ENCODE data around the gene DCTN5. TPM values are rescaled to one million over a fixed set of nuclear protein-coding genes. Genes with fewer than 3 reads are reported as not detected.

The DCTN5 gene
- total and polyA plus RNA-seq, 2 of the 13 experiments (the other 11 are each of a cell fraction or from before 2014, with no cell fraction given) = 105 to 207 TPM

- 0 out of 2 replicates have a peak, but pooled peaks have one; percentile 19 for TF ChIP-seq ZMYM3 (CRISPR knock-in tag; IDR thresholded peaks at IDR 0.05)
- no peak for TF ChIP-seq AKAP8 (CRISPR knock-in tag; IDR thresholded peaks at IDR 0.05)
- no peak for TF ChIP-seq HOMEZ (CRISPR knock-in tag; IDR thresholded peaks at IDR 0.05; ENCODE audit: low read depth)
- TF ChIP-seq ZBTB3 (CRISPR knock-in tag; IDR thresholded peaks at IDR 0.05; ENCODE audit: borderline replicate concordance, low read depth) = no peak
- peak; percentile 86 for TF ChIP-seq ZBTB38 (CRISPR knock-in tag; IDR thresholded peaks at IDR 0.05)
- TF ChIP-seq ZNF740 (CRISPR knock-in tag; IDR thresholded peaks at IDR 0.05) = 0 out of 2 replicates have a peak, but pooled peaks have one; percentile 29
- 0 out of 2 replicates have a peak, but pooled peaks have one; percentile 30 for TF ChIP-seq TFDP2 (CRISPR knock-in tag; IDR thresholded peaks at IDR 0.05)
- no peak for TF ChIP-seq PHF5A (CRISPR knock-in tag; IDR thresholded peaks at IDR 0.05; ENCODE audit: low read depth, unreplicated experiment)
- TF ChIP-seq HNF4A (CRISPR knock-in tag; IDR thresholded peaks at IDR 0.05) = peak; percentile 57
- no peak for TF ChIP-seq WIZ (CRISPR knock-in tag; IDR thresholded peaks at IDR 0.05)
- peak; percentile 13; the same call in 1 of the 2 replicates for TF ChIP-seq EEA1 (CRISPR knock-in tag; IDR thresholded peaks at IDR 0.05; ENCODE audit: borderline replicate concordance)
- TF ChIP-seq HNF4G (IDR thresholded peaks at IDR 0.05; ENCODE audit: borderline replicate concordance, low read depth, low read length) = peak; percentile 36; the same call in 1 of the 2 replicates
- no peak for TF ChIP-seq HNF4G (CRISPR knock-in tag; IDR thresholded peaks at IDR 0.05; ENCODE audit: borderline replicate concordance, low read depth)
- no peak for TF ChIP-seq IRF1 (CRISPR knock-in tag; IDR thresholded peaks at IDR 0.05; ENCODE audit: low read depth)
- no peak for TF ChIP-seq PHF8 (CRISPR knock-in tag; IDR thresholded peaks at IDR 0.05)
- peak; percentile 47; the same call in 1 of the 2 replicates for TF ChIP-seq TGIF2 (CRISPR knock-in tag; IDR thresholded peaks at IDR 0.05)
- no peak for TF ChIP-seq TCF7L2 (IDR thresholded peaks at IDR 0.05; ENCODE audit: low read depth, low read length)
- no peak for TF ChIP-seq ZNF280B (CRISPR knock-in tag; IDR thresholded peaks at IDR 0.05; ENCODE audit: borderline replicate concordance)
- TF ChIP-seq KDM3A (CRISPR knock-in tag; IDR thresholded peaks at IDR 0.05; ENCODE audit: low read depth) = no peak
- TF ChIP-seq PTBP1 (IDR thresholded peaks at IDR 0.05; ENCODE audit: low read depth, low read length, poor library complexity, severe bottlenecking) = no peak
- TF ChIP-seq PITX1 (CRISPR knock-in tag; IDR thresholded peaks at IDR 0.05) = 0 out of 2 replicates have a peak, but pooled peaks have one; percentile 15
- no peak for TF ChIP-seq JUND (CRISPR knock-in tag; IDR thresholded peaks at IDR 0.05)
- no peak for TF ChIP-seq YEATS2 (CRISPR knock-in tag; IDR thresholded peaks at IDR 0.05; ENCODE audit: borderline replicate concordance)
- TF ChIP-seq KDM2A (CRISPR knock-in tag; IDR thresholded peaks at IDR 0.05; ENCODE audit: borderline replicate concordance, low read depth) = no peak
- TF ChIP-seq ZNF225 (CRISPR knock-in tag; IDR thresholded peaks at IDR 0.05) = no peak
- no peak for TF ChIP-seq ZFP36 (IDR thresholded peaks at IDR 0.05; ENCODE audit: borderline replicate concordance, low read depth, low read length, partially characterized antibody)
- no peak for TF ChIP-seq KLF11 (CRISPR knock-in tag; IDR thresholded peaks at IDR 0.05)
Measured at GRCh38 chr16:23676924-23677480, 35.7 kb downstream of the DCTN5 start (continued).
